GM19099 (cell line): ENCODE measurements around the gene VPS13C.

Source experiments
- POLR2A ChIP-seq: IDR thresholded peaks from 3 replicates; pipeline ENCODE4 v1.6.1; 2011; ENCODE audit warnings: low read depth; ENCODE audit not compliant: insufficient read length; ENCODE audit errors: extremely low read depth

Gene VPS13C

DNA sequence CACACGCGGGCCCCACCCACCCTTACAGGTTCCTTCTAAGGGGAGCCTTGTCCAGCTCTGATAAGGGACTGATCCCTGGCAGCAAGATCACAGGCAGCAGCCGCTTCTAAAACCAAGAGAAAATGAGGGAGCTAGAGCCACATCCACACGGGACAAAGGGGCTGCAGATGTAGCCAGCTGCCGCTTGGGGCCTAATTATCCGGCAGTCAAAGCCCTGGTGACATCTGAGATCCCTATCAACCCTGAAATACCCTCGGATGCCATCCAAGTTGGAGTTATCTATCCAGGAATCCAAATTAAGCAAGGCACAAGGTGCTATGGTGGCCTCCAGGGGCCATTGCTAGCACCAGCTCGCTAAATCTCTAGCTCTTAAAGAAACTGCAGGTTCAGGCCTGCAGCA lies 248.3 kb downstream of the VPS13C start:
- no peak for TF ChIP-seq POLR2A

DNA sequence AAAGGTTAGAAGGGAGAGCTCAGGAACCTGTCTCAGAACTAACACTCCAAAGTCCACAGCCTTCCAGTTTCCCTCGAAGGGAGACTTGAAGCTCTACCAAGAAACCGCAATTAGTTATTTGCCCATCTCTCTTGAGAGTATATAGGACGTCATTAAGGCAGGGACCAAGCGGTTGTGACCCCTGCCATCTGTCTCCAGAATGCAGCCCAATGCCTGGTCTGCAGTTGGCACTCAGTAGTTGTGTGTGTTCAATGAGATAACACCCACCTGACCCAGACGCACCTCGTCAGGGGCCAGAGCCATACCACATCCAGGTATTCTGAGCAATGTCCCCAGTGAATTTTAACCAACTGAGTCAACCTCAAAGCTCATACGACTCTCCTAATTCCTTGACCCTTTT lies 251.0 kb downstream of the VPS13C start:
- TF ChIP-seq POLR2A, result no peak

DNA sequence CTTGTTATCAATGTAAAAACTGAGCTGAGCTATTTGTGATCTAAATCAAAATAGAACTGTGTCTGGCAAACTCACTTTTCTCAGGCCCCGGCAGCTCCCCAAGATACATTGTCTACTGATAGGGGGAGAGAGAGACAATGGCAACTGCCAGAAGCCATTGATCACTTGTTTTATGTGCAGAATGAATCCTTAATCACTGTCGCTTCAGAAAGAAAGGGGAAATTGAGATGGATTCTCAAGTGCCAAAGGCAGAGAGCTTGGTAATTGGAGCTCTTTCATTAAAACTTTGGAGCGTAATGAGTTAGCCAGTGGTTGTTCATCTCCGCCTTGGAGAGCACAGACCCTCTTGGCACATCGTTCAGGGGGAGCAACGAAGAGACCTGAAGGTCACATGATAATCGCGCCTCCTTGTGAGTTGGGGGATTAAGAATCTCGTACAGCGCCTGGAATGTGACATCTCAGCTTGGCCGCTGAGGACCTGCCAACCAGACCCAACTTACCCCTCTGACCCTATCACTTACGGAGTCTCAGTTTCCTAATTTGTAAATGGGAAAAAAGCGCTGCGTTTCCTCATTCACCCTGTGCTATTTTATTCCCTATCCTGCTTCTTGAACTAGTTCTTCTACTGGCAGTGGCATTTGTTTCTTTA lies 252.8 kb downstream of the VPS13C start:
- TF ChIP-seq POLR2A, result no peak
